ENCODE measurements around the gene RASSF1.

Gene RASSF1

DNA sequence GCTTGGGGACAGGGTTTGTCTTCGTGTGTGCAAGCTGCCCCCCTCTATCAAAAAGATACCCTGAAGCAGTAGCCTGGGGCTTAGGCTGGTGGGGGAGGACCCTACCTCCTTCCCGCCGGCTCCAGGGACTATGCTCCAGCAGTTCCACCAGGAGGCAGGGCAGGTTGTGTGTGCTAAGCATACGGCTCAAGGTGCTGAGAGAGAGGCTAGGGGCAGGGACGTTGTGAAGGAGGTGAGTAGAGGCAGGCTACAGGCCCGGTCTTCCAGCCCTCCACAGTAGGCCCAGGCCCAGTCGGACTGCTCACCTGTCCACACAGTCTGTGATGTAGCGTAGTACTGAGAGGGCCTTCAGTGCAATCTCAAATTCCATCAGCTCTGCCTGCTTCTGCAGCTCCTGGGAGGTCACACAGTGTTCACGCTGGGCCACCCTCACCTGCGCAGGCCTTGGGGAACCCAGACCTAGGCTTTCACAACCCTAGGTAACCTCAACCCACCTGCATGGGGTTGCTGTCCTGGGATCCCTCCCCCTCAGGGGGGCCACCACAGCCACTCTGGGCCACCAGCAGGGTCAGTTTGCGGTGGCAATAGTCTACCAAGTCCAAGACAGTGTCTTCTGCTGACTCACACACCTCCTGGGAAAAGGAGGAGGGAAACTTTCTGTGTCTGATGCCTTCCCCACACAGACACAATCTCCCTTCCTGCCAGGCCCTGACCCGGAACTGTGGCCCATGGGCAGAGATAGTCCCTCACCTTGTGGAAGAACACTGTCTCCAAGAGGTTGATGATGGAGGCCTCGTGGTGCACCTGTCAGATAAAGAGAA is 2.4 kb upstream of the RASSF1 start:
- no peak for FAIRE-seq

DNA sequence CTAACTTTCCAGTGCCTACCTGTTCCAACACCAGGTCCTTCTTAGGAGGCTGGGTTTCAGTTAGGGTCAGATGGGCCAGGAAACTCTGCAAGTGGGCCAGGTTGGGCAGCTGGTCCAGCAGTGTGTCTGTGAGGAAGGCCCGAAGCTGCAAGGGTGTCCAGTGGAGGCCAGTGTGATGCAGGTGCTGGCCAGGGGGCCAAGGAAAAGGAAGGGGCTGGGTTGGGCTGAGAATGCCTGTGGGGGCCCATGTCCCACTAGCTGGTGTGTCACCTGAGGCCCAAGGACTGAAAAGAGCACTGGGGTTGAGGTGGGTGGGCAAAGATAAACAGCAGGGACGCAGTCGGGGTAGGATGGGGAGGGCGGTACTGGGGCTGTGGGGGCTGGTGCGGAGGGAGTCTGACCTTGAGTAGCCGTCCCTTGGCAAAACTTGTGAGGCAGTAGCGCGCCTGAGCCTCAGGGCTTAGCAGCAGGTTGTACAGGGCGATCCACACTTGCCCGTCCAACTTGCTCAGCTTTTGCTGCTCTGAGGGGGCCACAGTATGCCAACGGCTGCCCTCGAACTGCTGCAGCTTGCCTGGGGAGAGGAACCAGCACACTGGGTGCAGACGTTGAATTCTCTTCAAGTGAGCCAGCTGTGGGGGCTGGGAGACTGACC is 1.5 kb upstream of the RASSF1 start:
- FAIRE-seq = no peak

- no peak for FAIRE-seq
These were observed 901 bp upstream of the RASSF1 start for GRCh38 chr3:50341537-50341936.

GRCh38 chr3:50340147-50340447 is 539 bp downstream of the RASSF1 start:
- FAIRE-seq = no peak

DNA sequence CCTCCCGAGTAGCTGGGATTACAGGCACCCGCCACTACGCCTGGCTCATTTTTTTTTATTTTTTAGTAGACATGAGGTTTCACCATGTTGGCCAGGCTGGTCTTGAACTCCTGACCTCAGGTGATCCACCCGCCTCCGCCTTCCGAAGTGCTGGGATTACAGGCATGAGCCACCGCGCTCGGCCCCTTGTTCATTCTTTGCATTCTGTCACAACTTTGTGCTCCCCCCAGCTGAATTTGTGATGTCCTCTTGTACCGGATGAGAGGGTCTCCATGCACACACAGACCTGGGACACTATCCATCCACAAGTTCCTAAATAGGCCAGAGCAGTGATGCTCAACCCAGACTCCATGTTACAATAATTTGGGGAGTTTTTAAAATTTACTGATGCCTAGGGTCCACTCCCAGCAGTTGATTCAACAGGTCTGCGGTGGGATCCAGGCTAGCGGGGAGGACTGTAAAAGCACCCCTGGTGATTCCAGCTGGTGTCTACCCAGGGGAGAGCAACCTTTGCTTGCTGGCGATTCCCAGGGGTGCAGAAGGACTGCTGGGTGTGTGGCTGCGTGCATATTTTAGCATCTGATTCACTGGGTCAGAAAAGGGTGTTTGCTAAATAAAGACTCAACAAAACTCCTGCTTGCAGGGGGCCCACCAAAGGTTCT is 1.0 kb downstream of the RASSF1 start:
- FAIRE-seq = no peak

DNA sequence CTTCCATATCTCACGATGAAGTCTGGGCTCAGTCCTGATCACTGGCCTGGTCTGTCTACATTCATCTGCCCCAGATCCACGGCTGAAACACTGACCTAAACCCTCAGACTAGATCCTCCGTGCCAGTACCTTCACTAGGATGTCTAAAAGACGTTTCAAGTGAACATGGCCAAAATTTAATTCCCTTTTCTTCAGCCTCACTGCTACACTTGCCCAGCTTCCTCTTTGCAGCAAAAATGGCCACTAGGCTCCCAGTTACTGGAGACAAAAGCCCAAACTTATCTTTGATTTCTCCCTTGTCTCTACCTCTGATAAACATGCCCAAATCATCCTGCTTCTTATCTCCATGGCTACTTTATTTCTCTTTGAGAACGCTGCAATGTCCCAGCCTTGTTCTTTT is 1.7 kb downstream of the RASSF1 start:
- no peak for FAIRE-seq

GRCh38 chr3:50337175-50337861 is 3.3 kb downstream of the RASSF1 start:
- peak; percentile 95 for FAIRE-seq

- FAIRE-seq = no peak
These were observed 4.0 kb downstream of the RASSF1 start for GRCh38 chr3:50336452-50337174.

DNA sequence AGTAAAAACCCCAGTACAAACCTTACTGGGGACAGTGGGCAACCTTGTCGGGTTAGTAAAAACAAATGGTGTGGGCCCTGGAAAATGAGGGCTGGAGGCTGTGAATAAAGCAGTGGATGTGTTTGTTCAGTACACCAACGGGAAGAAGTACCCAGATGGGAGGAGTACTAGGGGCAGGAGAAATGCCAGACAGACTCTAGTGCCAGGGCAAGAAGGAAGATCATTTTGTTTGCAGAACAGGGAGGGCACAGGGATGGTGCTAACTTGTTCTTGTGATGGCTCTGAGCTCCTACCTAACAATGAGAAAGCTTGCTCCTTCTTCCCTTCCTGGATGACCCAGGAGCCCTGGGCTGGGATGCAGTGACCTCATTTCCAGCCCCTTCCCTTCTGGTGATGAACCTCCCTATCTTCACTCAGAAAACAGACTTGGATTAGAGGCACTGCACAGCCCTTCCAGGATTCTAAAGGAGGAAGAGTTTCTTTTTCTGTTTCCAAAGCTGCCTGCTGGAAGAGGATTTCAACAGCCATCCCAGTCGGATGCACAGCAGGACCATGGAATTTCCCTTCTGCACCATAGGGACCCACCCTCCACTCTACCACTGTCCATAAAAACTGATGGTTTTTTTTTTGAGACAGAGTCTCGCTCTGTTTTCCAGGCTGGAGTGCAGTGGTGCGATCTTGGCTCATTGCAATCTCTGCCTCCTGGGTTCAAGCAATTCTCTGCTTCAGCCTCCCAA is 6.1 kb downstream of the RASSF1 start:
- FAIRE-seq = no peak

DNA sequence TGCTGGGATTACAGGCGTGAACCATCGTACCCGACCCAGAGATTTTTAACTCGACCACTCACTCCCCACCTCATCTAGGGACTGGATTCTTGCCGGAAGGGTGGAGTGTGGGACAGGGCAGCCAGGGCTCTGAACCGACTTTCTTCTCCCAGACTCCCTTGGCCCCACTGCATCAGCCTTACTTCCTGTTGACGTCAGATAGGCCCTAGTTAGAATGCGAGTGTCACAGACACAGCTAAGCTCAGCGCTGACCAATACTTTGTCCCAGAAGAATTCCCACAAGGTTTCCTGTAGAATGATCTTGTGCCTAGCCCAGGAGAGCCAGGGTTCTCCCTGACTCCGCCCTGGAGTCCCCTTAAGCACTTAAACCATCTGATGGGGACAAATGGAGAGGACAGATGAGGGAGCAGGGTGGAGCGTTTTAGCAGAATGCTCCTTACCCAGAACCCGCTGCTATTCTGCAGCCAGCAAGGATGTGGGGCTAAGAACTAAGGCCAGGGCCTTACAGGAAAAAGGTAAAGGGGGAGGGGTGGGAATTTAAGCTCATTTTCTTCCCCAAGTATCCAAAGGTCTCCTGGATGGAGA is 6.8 kb downstream of the RASSF1 start:
- no peak for FAIRE-seq

DNA sequence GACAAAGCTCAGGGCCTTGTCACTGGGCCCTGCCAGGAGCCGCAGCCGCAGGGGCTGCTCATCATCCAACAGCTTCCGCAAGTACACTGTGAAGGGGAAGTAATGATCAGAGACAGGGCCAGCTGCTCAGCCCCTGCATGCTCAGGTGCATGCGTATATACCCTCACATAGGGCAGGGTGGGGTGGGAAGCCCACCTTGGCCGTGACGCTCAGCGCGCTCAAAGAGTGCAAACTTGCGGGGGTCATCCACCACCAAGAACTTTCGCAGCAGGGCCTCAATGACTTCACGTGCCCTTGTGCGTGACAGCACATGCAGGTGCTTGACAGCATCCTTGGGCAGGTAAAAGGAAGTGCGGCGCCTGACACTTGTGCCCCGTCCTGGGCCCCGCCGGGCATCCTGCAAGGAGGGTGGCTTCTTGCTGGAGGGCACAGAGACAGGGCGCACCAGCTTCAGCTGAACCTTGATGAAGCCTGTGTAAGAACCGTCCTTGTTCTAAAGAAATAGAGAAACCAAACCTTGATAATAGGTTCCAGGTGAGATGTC is 9.2 kb downstream of the RASSF1 start:
- FAIRE-seq = no peak

GRCh38 chr3:50330330-50330729 is 10.3 kb downstream of the RASSF1 start:
- FAIRE-seq = no peak

DNA sequence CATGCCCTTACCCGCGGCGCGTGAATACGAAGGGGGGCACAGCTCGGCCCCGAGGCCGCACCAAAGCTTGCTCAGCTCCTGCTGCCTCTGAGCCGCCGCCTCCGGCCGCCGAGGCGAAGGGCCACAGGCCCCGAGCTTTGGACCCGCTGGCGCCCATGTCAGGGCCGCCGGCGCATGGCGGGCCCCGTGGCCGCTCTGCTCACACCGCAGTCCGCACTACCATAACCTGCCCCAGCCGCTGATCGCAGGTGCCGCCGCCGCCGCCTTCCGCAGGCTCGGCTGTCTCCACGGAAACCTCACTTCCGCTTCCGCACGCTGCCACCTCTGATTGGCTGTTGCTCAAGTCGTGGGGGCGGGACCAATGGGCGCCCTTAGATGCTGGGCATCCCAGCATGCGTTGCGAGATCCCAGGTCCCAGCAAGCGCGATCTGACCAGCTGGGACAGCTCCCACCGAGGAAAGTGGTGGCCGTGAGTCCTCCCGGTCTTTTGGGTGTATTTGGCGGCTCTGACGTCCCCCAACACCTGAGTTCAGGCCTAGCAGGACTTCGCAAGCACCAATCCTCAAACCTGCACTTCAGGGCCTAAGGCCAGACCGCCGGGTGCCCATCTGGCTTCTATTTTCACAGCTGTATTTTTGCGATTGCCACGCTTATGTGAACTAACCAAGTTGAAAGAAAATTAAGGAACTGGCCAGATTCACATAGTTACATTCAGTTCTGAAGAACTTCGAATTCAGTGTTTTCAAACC is 12.5 kb downstream of the RASSF1 start, which contains the start of gene TUSC2:
Gene TUSC2 (minus strand): TSS at position 281 of the 749 bp plus-strand sequence. CDS start 124 bp downstream, at position 157.
- peak; percentile 90 for FAIRE-seq

- no peak for FAIRE-seq
These were observed 13.5 kb downstream of the RASSF1 start for GRCh38 chr3:50327129-50327528.

GRCh38 chr3:50326182-50326541 is 14.5 kb downstream of the RASSF1 start:
- FAIRE-seq = no peak

DNA sequence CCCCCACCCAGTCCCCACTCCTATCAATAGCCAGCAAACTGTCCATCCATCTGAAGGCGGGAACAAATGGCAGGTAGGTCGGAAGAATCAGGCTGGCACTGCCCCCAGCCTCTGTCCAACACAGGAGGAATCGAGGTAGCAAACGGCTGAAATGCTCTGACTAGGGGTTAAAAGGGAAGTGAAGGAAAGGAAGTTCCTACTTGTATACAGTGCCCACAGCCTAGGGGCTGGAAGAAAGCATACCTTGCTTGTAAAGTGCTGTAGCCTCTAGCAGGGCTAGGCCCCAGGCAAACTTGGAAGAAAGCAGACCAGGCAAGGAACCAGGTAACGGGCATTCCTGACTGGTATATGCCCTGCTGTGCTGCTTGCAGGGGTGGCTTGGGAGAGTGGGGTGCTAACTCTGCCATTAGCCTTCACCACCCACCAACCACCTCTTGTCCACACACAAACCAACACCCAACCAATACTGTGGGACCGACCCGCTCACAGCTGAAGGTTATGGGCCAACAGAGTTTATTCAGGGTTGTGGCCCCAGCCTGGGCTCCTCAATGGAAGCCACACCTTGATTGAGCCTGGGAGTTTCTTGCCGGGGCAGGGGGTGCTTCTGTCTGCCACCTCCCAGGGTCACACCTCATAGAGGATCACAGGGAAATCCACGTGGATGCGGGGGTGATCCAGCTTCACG is 15.0 kb downstream of the RASSF1 start:
- no peak for FAIRE-seq

GRCh38 chr3:50325113-50325480 is 15.5 kb downstream of the RASSF1 start:
- no peak for FAIRE-seq

- FAIRE-seq = no peak
These were observed 16.1 kb downstream of the RASSF1 start for GRCh38 chr3:50324351-50325112.

DNA sequence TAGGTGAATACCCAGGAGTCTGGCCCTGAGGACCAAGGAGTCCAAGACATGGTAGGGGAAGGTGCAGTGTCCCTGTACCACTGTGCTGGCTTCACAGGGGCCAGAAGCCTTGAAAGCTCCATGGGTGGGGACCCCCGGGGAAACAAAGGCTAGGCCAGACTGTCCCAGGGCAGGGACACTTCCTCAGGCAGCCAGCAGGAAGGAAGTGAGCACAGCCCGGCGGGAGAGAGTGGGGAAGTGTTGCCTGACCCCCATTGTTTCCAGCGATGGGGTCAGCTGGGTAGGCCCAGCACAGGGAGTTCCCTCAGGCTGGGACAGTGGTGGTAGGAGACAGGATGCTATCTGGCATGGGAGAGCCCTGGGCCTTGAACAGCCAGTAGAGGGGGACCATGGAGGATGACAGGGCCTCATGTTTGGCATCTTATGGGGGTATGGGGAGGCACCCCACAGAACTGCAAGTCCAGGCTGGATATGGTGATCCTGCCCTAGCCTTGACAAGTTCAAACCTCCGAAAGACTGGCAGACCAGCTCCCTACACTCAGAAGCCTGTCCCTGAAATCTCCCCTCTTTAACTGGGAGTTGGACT is 16.9 kb downstream of the RASSF1 start:
- FAIRE-seq = no peak
